ENCODE data around the gene C6orf136.

The C6orf136 gene

GRCh38 chr6:30619561-30619960, 27.4 kb upstream of the C6orf136 start:
- POLR2A ChIA-PET (ENCODE audit: low non-redundant PET), result no interaction called here
- CTCF ChIA-PET, result no interaction called here
- DNase-seq (ENCODE audit: low spot score), result no peak
- no peak overlapping the region for H3K27ac ChIP-seq
- no peak for TF ChIP-seq CTCF (conservative IDR thresholded peaks at IDR 0.05; ENCODE audit: low read depth)

GRCh38 chr6:30625511-30625910, 21.4 kb upstream of the C6orf136 start:
- CTCF ChIA-PET, result interaction anchor here (0.7 kb wide), 1 partner anchor 11 kb away, joined by 8 read pairs; no protein-coding TSS in a partner anchor
- peak overlapping the region; percentile 78 for H3K27ac ChIP-seq
- no peak for DNase-seq (ENCODE audit: low spot score)
- POLR2A ChIA-PET (ENCODE audit: low non-redundant PET), result no interaction called here
- no peak for TF ChIP-seq CTCF (conservative IDR thresholded peaks at IDR 0.05; ENCODE audit: low read depth)

- no peak; the same call in 1 of the 2 replicates for TF ChIP-seq CTCF (conservative IDR thresholded peaks at IDR 0.05; ENCODE audit: low read depth)
- CTCF ChIA-PET, result interaction anchor here (0.7 kb wide), 2 partner anchors 13 to 14 kb away, joined by 4 read pairs; no protein-coding TSS in a partner anchor
- peak; percentile 91 for DNase-seq (ENCODE audit: low spot score)
These were observed 20.2 kb upstream of the C6orf136 start, which contains the start of gene ATAT1 for GRCh38 chr6:30626484-30627366. TSS of gene ATAT1 (plus strand) at chr6:30626874.

GRCh38 chr6:30635834-30636233, 11.1 kb upstream of the C6orf136 start:
- POLR2A ChIA-PET (ENCODE audit: low non-redundant PET), result no interaction called here
- CTCF ChIA-PET, result no interaction called here

More at GRCh38 chr6:30626484-30627366, 20.2 kb upstream of the C6orf136 start, which contains the start of gene ATAT1:
- H3K27ac ChIP-seq, result peak within 1 kb of the TSS; percentile 78
- POLR2A ChIA-PET (ENCODE audit: low non-redundant PET), result no interaction called here

GRCh38 chr6:30640481-30640880, 6.5 kb upstream of the C6orf136 start:
- ChIA-PET POLR2A (ENCODE audit: low non-redundant PET) (interaction anchor here (1.2 kb wide), 1 partner anchor 12 kb away, joined by 3 read pairs; no protein-coding TSS in a partner anchor), CTCF (interaction anchor here (0.6 to 0.8 kb wide), 2 partner anchors 14 to 89 kb away, joined by 3 to 4 read pairs; no protein-coding TSS in a partner anchor)
- H3K27ac ChIP-seq, result no peak overlapping the region
- no peak for TF ChIP-seq CTCF (conservative IDR thresholded peaks at IDR 0.05; ENCODE audit: low read depth)
- no peak for DNase-seq (ENCODE audit: low spot score)

More at GRCh38 chr6:30635834-30636233, 11.1 kb upstream of the C6orf136 start:
- no peak overlapping the region for H3K27ac ChIP-seq
- no peak for DNase-seq (ENCODE audit: low spot score)
- no peak for TF ChIP-seq CTCF (conservative IDR thresholded peaks at IDR 0.05; ENCODE audit: low read depth)

GRCh38 chr6:30641048-30641447, 5.9 kb upstream of the C6orf136 start:
- H3K27ac ChIP-seq, result no peak overlapping the region
- ChIA-PET POLR2A (ENCODE audit: low non-redundant PET) (interaction anchor here (0.6 to 1.2 kb wide), 2 partner anchors 12 to 24 kb away, joined by 3 read pairs; partner anchors contain the start of gene PPP1R10), CTCF (interaction anchor here (0.6 to 0.8 kb wide), 4 partner anchors 15 to 88 kb away, joined by 3 to 4 read pairs (median 4); no protein-coding TSS in a partner anchor)
- no peak for TF ChIP-seq CTCF (conservative IDR thresholded peaks at IDR 0.05; ENCODE audit: low read depth)
- DNase-seq (ENCODE audit: low spot score), result no peak
